Endothelial cell of umbilical vein (primary cell): ENCODE results near the gene FXYD6. TPM values are rescaled to one million over a fixed set of nuclear protein-coding genes. Genes with fewer than 3 reads are reported as not detected.

Experiments
- BruUV-seq: library from RNA; stranded (reverse); fragments of 400-500 nt; replicated peaks from 2 replicates; lab custom pipeline; 2021; lab: Mats Ljungman, UMichigan
- CTCF ChIA-PET: fragments of 300-600, 350-600 bp; sonication (Branson Sonifier 250); formaldehyde crosslinking; loops from one replicate; lab custom pipeline; 2021; ENCODE audit warnings: antibody characterized with exemption, inconsistent platforms; lab: Charles Lee
- POLR2A ChIA-PET: fragments of 300-600, 350-600 bp; sonication (Branson Sonifier 250); formaldehyde crosslinking; loops from one replicate; lab custom pipeline; 2021; ENCODE audit warnings: antibody characterized with exemption, inconsistent platforms; lab: Charles Lee
- DNase-seq: peaks from one replicate; pipeline ENCODE4 v3.0.0-alpha.2; 2011; ENCODE audit warnings: low read depth, low spot score
- FAIRE-seq: peaks from 2 replicates; lab custom pipeline; 2011; peaks lifted over from hg19 to GRCh38; lab: Jason Lieb, UNC
- H2AFZ ChIP-seq: 2 replicates; pipeline ENCODE4 v1.6.0; 2012; ENCODE audit warnings: low read depth, low read length, control low read depth, inconsistent platforms
- H3K27ac ChIP-seq: 2 replicates; pipeline ENCODE4 v1.5.1; 2011; ENCODE audit warnings: low read depth, mild to moderate bottlenecking, control low read depth, low read length, moderate library complexity; ENCODE audit not compliant: insufficient read depth
- H3K27me3 ChIP-seq, 2 experiments: 2 replicates each; pipeline versions ENCODE4 v1.6.0 to v1.6.1; 2011; ENCODE audit warnings: low read length in 2 of 2, mixed read lengths in 1 of 2; ENCODE audit not compliant: control insufficient read depth in 2 of 2, insufficient read depth in 2 of 2
- H3K36me3 ChIP-seq, 2 experiments: 2 replicates in 1 of 2; 3 replicates in 1 of 2; pipeline ENCODE4 v1.5.1; 2011; ENCODE audit warnings: low read length in 2 of 2, mild to moderate bottlenecking in 1 of 2, moderate library complexity in 1 of 2; ENCODE audit not compliant: control insufficient read depth in 2 of 2, insufficient read depth in 2 of 2; ENCODE audit errors: extremely low read depth in 1 of 2
- H3K4me1 ChIP-seq: 3 replicates; pipeline ENCODE4 v1.5.1; 2011; ENCODE audit warnings: mild to moderate bottlenecking, low read length; ENCODE audit not compliant: control insufficient read depth, insufficient read depth; ENCODE audit errors: extremely low read depth
- H3K4me2 ChIP-seq: 2 replicates; pipeline ENCODE4 v1.6.1; 2011; ENCODE audit warnings: low read length, control low read depth, mixed read lengths; ENCODE audit not compliant: insufficient read depth
- H3K4me3 ChIP-seq, 3 experiments: fragments of 200-600 bp in 1 of 3; sonication (generic), shearing (Covaris generic) in 1 of 3; replicated peaks in 1 of 3; 2 replicates each; pipeline ENCODE4 v1.5.1; 2011 to 2016; ENCODE audit warnings: control low read depth in 3 of 3, low read length in 3 of 3, mild to moderate bottlenecking in 2 of 3, inconsistent platforms in 1 of 3, low read depth in 1 of 3, moderate library complexity in 1 of 3; ENCODE audit not compliant: insufficient read depth in 1 of 3
- H3K79me2 ChIP-seq: 2 replicates; pipeline ENCODE4 v1.6.0; 2012; ENCODE audit warnings: low read length, inconsistent platforms; ENCODE audit not compliant: control insufficient read depth, insufficient read depth
- H3K9ac ChIP-seq: replicated peaks from 2 replicates; pipeline ENCODE3; 2011; ENCODE audit warnings: low read length, control low read depth; ENCODE audit not compliant: insufficient read depth; ENCODE audit errors: extremely low read depth
- H3K9me1 ChIP-seq: replicated peaks from 3 replicates; pipeline ENCODE4 v1.6.0; 2011; ENCODE audit warnings: mild to moderate bottlenecking, low read length; ENCODE audit not compliant: control insufficient read depth, insufficient read depth; ENCODE audit errors: extremely low read depth
- H3K9me3 ChIP-seq: replicated peaks from 2 replicates; pipeline ENCODE4 v1.5.1; 2012; ENCODE audit warnings: low read length, inconsistent platforms; ENCODE audit not compliant: control insufficient read depth, insufficient read depth
- H4K20me1 ChIP-seq: replicated peaks from 2 replicates; pipeline ENCODE3; 2011; ENCODE audit warnings: mild to moderate bottlenecking, low read length; ENCODE audit not compliant: control insufficient read depth, insufficient read depth; ENCODE audit errors: extremely low read depth
- EZH2 ChIP-seq: IDR thresholded peaks from 2 replicates; pipeline ENCODE4 v1.6.1; 2012; ENCODE audit warnings: borderline replicate concordance, low read depth, mild to moderate bottlenecking, moderate library complexity, low read length, inconsistent platforms; ENCODE audit not compliant: severe bottlenecking
- FOS ChIP-seq: IDR thresholded peaks from 2 replicates; pipeline ENCODE4 v1.6.1; 2011; ENCODE audit warnings: mild to moderate bottlenecking, low read length, moderate library complexity, borderline replicate concordance; ENCODE audit not compliant: insufficient read depth
- GATA2 ChIP-seq: IDR thresholded peaks from 2 replicates; pipeline ENCODE4 v1.7.0; 2011; ENCODE audit warnings: low read depth, mild to moderate bottlenecking, moderate library complexity, mixed read lengths, low read length; ENCODE audit not compliant: insufficient read length, insufficient read depth
- JUN ChIP-seq: IDR thresholded peaks from 2 replicates; pipeline ENCODE4 v1.6.1; 2011; ENCODE audit warnings: borderline replicate concordance, low read depth; ENCODE audit not compliant: insufficient read length, insufficient read depth
- MYC ChIP-seq: IDR thresholded peaks from one replicate; pipeline ENCODE4 v1.6.1; 2011; ENCODE audit warnings: mild to moderate bottlenecking, low read depth, low read length
- POLR2A ChIP-seq: IDR thresholded peaks from 2 replicates; pipeline ENCODE4 v1.6.1; 2012; ENCODE audit warnings: low read depth, mild to moderate bottlenecking, control low read depth, low read length
- POLR2AphosphoS5 ChIP-seq: IDR thresholded peaks from 2 replicates; pipeline ENCODE4 v1.6.1; 2012; ENCODE audit warnings: low read depth, mild to moderate bottlenecking, control low read depth, low read length, moderate library complexity; ENCODE audit not compliant: insufficient read depth
- dilution Hi-C: fragments of 300-500 bp; cut with MboI; formaldehyde crosslinking; loops from one replicate; pipeline ENCODE4 v1.15.0; 2019; ENCODE audit warnings: low sequenced_read_pairs; ENCODE audit not compliant: extremely low pct_ligation_motif_present
- intact Hi-C: fragments of 100-400 bp; cut with micrococcal nuclease; formaldehyde crosslinking; loops from one replicate; pipeline ENCODE4 v1.10.0; 2022
- polyA plus RNA-seq, 4 experiments: library from polyadenylated mRNA; depleted of rRNA in 3 of 4; stranded (reverse) in 3 of 4; unstranded in 1 of 4; fragments of >200 nt; gene quantifications; 2 replicates each; pipeline versions ENCODE4 v1.2.1 to v1.2.3, GENCODE V29; 2011 to 2012; ENCODE audit warnings: missing spikeins in 1 of 4
- total RNA-seq: library from RNA; stranded (reverse); gene quantifications from 2 replicates; pipeline ENCODE4 v1.2.3, GENCODE V29; 2021
- TF ChIP-seq, protein P1 (sequence below): IDR thresholded peaks from 2 replicates; pipeline ENCODE4 v1.6.1; 2011; ENCODE audit not compliant: insufficient read depth, insufficient read length
- TF ChIP-seq, protein P2 (sequence below), 2 donors: IDR thresholded peaks; 1 replicate in 1 of 2; 2 replicates in 1 of 2; pipeline ENCODE4 v1.5.1; 2011; ENCODE audit warnings: low read length in 2 of 2, mild to moderate bottlenecking in 2 of 2, moderate library complexity in 2 of 2, control low read depth in 1 of 2, inconsistent platforms in 1 of 2, low read depth in 1 of 2; ENCODE audit not compliant: insufficient read depth in 1 of 2; ENCODE audit errors: extremely low read depth in 1 of 2

FXYD6 gene
- total and polyA plus RNA-seq, 2 donors (not counting 3 experiments of a cell fraction or from before 2014, with no cell fraction given) = 1.4 to 8.7 TPM

DNA sequence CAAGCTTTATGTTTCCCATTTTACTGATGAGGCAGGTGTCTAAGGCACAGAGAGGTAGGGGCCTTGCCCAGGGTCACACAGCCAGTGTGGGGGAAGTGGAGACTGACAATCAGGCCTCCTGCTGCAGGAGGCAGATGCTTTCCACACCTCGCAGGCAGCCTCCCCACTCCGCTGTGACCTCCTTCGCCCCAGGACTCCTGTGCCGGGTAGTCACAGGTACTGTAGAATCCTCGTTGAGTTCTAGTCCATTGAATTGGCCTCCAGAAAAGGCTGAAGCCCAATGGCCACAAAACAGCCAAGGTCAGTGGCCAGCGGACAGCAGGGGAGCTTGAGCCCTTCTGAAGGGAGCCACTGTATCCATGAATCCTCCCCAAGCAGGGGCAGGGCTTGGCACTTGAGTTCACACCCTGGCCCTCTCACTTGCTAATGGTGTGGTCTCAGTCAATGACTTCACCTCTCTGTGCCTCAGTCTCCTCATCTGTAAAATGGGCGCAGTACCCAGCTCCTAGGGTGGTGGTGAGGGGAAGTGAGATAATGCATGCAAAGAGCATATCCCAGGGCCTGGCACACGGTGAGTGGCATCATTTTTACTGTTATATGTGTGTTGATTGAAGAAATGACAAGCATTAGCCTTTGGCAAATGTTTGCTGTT is 50.8 kb downstream of the FXYD6 start:
- no peak overlapping the region for H3K4me3 ChIP-seq
- no peaks in the 10 kb centered on the region for H3K9me3 ChIP-seq
- dilution Hi-C loops = no loop called here
- H3K27me3 ChIP-seq = no peaks in the 10 kb centered on the region
- TF ChIP-seq, protein P1, sequence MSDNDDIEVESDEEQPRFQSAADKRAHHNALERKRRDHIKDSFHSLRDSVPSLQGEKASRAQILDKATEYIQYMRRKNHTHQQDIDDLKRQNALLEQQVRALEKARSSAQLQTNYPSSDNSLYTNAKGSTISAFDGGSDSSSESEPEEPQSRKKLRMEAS = no peak
- TF ChIP-seq JUN (no peak), FOS (no peak), GATA2 (no peak), POLR2A (no peak), MYC (no peak), POLR2AphosphoS5 (no peak), EZH2 (no peak)
- TF ChIP-seq, protein P2, sequence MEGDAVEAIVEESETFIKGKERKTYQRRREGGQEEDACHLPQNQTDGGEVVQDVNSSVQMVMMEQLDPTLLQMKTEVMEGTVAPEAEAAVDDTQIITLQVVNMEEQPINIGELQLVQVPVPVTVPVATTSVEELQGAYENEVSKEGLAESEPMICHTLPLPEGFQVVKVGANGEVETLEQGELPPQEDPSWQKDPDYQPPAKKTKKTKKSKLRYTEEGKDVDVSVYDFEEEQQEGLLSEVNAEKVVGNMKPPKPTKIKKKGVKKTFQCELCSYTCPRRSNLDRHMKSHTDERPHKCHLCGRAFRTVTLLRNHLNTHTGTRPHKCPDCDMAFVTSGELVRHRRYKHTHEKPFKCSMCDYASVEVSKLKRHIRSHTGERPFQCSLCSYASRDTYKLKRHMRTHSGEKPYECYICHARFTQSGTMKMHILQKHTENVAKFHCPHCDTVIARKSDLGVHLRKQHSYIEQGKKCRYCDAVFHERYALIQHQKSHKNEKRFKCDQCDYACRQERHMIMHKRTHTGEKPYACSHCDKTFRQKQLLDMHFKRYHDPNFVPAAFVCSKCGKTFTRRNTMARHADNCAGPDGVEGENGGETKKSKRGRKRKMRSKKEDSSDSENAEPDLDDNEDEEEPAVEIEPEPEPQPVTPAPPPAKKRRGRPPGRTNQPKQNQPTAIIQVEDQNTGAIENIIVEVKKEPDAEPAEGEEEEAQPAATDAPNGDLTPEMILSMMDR (IDR thresholded peaks at IDR 0.05; ENCODE audit: extremely low read depth in 1 of 2, insufficient read depth in 1 of 2, low read depth in 1 of 2, low read length in 2 of 2) = no peak
- no peaks in the 10 kb centered on the region for H3K79me2 ChIP-seq
- H4K20me1 ChIP-seq = no peaks in the 10 kb centered on the region
- H2AFZ ChIP-seq = no peak overlapping the region
- no peaks in the 10 kb centered on the region for H3K36me3 ChIP-seq
- no peaks in the 10 kb centered on the region for H3K9me1 ChIP-seq
- intact Hi-C loops = no loop called here
- BruUV-seq = no TSS peak
- FAIRE-seq (no peak), DNase-seq (no peak)
- ChIA-PET POLR2A (no interaction called here), CTCF (interaction anchor here (3.1 to 12.2 kb wide), 4 partner anchors 19 to 227 kb away, joined by 8 to 520 read pairs (median 37); no protein-coding TSS in a partner anchor)
- peaks cover 35% of the 10 kb centered on the region for H3K4me1 ChIP-seq
- no peak overlapping the region for H3K27ac ChIP-seq
- no peak overlapping the region for H3K9ac ChIP-seq
- H3K4me2 ChIP-seq = no peak overlapping the region
